Measurements from ENCODE around the gene JUNB. TPM values are rescaled to one million over a fixed set of nuclear protein-coding genes. Genes with fewer than 3 reads are reported as not detected.

Gene JUNB
- total RNA-seq, 1 donor from 2014 or later, result 119 TPM

GRCh38 chr19:12774588-12775555 lies 16.4 kb upstream of the JUNB start, which contains the start of gene HOOK2:
Gene HOOK2, minus strand, starts transcription at chr19:12775552. Its CDS starts 103 bp downstream, at chr19:12775449.
- peak; percentile 94 for DNase-seq (ENCODE audit: low spot score)

GRCh38 chr19:12777217-12778016 lies 13.9 kb upstream of the JUNB start:
- peak; percentile 72 for DNase-seq (ENCODE audit: low spot score)

GRCh38 chr19:12778017-12778904 lies 13.0 kb upstream of the JUNB start:
- peak; percentile 57 for DNase-seq (ENCODE audit: low spot score)

GRCh38 chr19:12778905-12779161 lies 12.5 kb upstream of the JUNB start:
- no peak for DNase-seq (ENCODE audit: low spot score)

GRCh38 chr19:12779162-12779993 lies 11.9 kb upstream of the JUNB start:
- no peak for DNase-seq (ENCODE audit: low spot score)

- DNase-seq (ENCODE audit: low spot score), result no peak
Observed at GRCh38 chr19:12782174-12782423, 9.2 kb upstream of the JUNB start.

- DNase-seq (ENCODE audit: low spot score), result peak; percentile 83
Observed at GRCh38 chr19:12782424-12783290, 8.6 kb upstream of the JUNB start.

GRCh38 chr19:12783291-12783848 lies 7.9 kb upstream of the JUNB start:
- no peak for DNase-seq (ENCODE audit: low spot score)

- DNase-seq (ENCODE audit: low spot score), result peak; percentile 35
Observed at GRCh38 chr19:12783849-12784393, 7.4 kb upstream of the JUNB start.

GRCh38 chr19:12784394-12784870 lies 6.9 kb upstream of the JUNB start:
- DNase-seq (ENCODE audit: low spot score), result no peak

- no peak for DNase-seq (ENCODE audit: low spot score)
Observed at GRCh38 chr19:12784871-12785430, 6.3 kb upstream of the JUNB start.

- peak; percentile 28 for DNase-seq (ENCODE audit: low spot score)
Observed at GRCh38 chr19:12785431-12786031, 5.8 kb upstream of the JUNB start.

- DNase-seq (ENCODE audit: low spot score), result peak; percentile 58
Observed at GRCh38 chr19:12786141-12786870, 5.0 kb upstream of the JUNB start.

GRCh38 chr19:12786952-12787351 lies 4.3 kb upstream of the JUNB start:
- no peak for DNase-seq (ENCODE audit: low spot score)

- no peak for DNase-seq (ENCODE audit: low spot score)
Observed at GRCh38 chr19:12787458-12787857, 3.8 kb upstream of the JUNB start.

- DNase-seq (ENCODE audit: low spot score), result no peak
Observed at GRCh38 chr19:12788042-12788681, 3.1 kb upstream of the JUNB start.

GRCh38 chr19:12788682-12789097 lies 2.6 kb upstream of the JUNB start:
- DNase-seq (ENCODE audit: low spot score), result peak; percentile 72
